WTC11 (cell line): Measurements from ENCODE around the gene NECAB3. TPM values are rescaled to one million over a fixed set of nuclear protein-coding genes. Genes with fewer than 3 reads are reported as not detected.

ENCODE experiments used
- AFF4 ChIP-seq: sonication (generic); formaldehyde crosslinking; IDR thresholded peaks from 2 replicates; pipeline ENCODE4 v1.8.1; 2023; ENCODE audit warnings: mild to moderate bottlenecking, missing genetic modification reagents, borderline replicate concordance
- ARID4B ChIP-seq: sonication (generic); formaldehyde crosslinking; IDR thresholded peaks from 2 replicates; pipeline ENCODE4 v1.8.0; 2023; ENCODE audit warnings: missing genetic modification reagents, mild to moderate bottlenecking, borderline replicate concordance
- ATF1 ChIP-seq: sonication (generic); formaldehyde crosslinking; IDR thresholded peaks from 2 replicates; pipeline ENCODE4 v1.8.1; 2023; ENCODE audit warnings: mild to moderate bottlenecking, moderate library complexity, missing genetic modification reagents
- CREB1 ChIP-seq: sonication (generic); formaldehyde crosslinking; IDR thresholded peaks from 2 replicates; pipeline ENCODE4 v1.8.0; 2023; ENCODE audit warnings: mild to moderate bottlenecking, missing genetic modification reagents
- E2F1 ChIP-seq: sonication (generic); formaldehyde crosslinking; IDR thresholded peaks from 2 replicates; pipeline ENCODE4 v1.8.0; 2022; ENCODE audit warnings: mild to moderate bottlenecking, missing genetic modification reagents
- ERG ChIP-seq: fragments of 250-450 bp; sonication (Bioruptor Pico); IDR thresholded peaks from 2 replicates; pipeline ENCODE4 v1.8.0; 2021; ENCODE audit warnings: mild to moderate bottlenecking
- FOXP1 ChIP-seq: sonication (generic); formaldehyde crosslinking; IDR thresholded peaks from 2 replicates; pipeline ENCODE4 v1.8.0; 2022; ENCODE audit warnings: missing genetic modification reagents, mild to moderate bottlenecking, moderate library complexity, borderline replicate concordance
- FOXP4 ChIP-seq: sonication (generic); formaldehyde crosslinking; IDR thresholded peaks from 2 replicates; pipeline ENCODE4 v1.8.0; 2022; ENCODE audit warnings: mild to moderate bottlenecking, missing genetic modification reagents
- IRF2 ChIP-seq: sonication (generic); formaldehyde crosslinking; IDR thresholded peaks from 2 replicates; pipeline ENCODE4 v1.8.0; 2022; ENCODE audit warnings: low read depth, missing genetic modification reagents, borderline replicate concordance
- JUN ChIP-seq: sonication (generic); formaldehyde crosslinking; IDR thresholded peaks from 2 replicates; pipeline ENCODE4 v1.8.0; 2023; ENCODE audit warnings: mild to moderate bottlenecking, missing genetic modification reagents
- MAX ChIP-seq: sonication (generic); formaldehyde crosslinking; IDR thresholded peaks from 2 replicates; pipeline ENCODE4 v1.8.0; 2022; ENCODE audit warnings: mild to moderate bottlenecking, missing genetic modification reagents
- MXD4 ChIP-seq: fragments of 250-450 bp; sonication (Bioruptor Pico); IDR thresholded peaks from 2 replicates; pipeline ENCODE4 v1.8.0; 2021; ENCODE audit warnings: mild to moderate bottlenecking, moderate library complexity, borderline replicate concordance
- NFE2L1 ChIP-seq: sonication (generic); formaldehyde crosslinking; IDR thresholded peaks from 2 replicates; pipeline ENCODE4 v1.8.1; 2023; ENCODE audit warnings: missing genetic modification reagents
- SMAD4 ChIP-seq: sonication (generic); formaldehyde crosslinking; IDR thresholded peaks from 2 replicates; pipeline ENCODE4 v1.8.0; 2022; ENCODE audit warnings: mild to moderate bottlenecking, missing genetic modification reagents
- TEAD1 ChIP-seq: sonication (generic); formaldehyde crosslinking; IDR thresholded peaks from 2 replicates; pipeline ENCODE4 v1.8.0; 2022; ENCODE audit warnings: mild to moderate bottlenecking, missing genetic modification reagents
- USF1 ChIP-seq: sonication (generic); formaldehyde crosslinking; IDR thresholded peaks from 2 replicates; pipeline ENCODE4 v1.8.0; 2022; ENCODE audit warnings: mild to moderate bottlenecking, missing genetic modification reagents
- ZBTB21 ChIP-seq: sonication (generic); formaldehyde crosslinking; IDR thresholded peaks from 2 replicates; pipeline ENCODE4 v1.8.1; 2023; ENCODE audit warnings: mild to moderate bottlenecking, missing genetic modification reagents, borderline replicate concordance
- ZNF138 ChIP-seq: sonication (generic); formaldehyde crosslinking; conservative IDR thresholded peaks from 2 replicates; pipeline ENCODE4 v1.8.1; 2022; ENCODE audit warnings: mild to moderate bottlenecking, moderate library complexity, missing genetic modification reagents
- ZNF281 ChIP-seq: sonication (generic); formaldehyde crosslinking; IDR thresholded peaks from 2 replicates; pipeline ENCODE4 v1.8.0; 2023; ENCODE audit warnings: mild to moderate bottlenecking, missing genetic modification reagents
- ZNF317 ChIP-seq: sonication (generic); formaldehyde crosslinking; IDR thresholded peaks from 2 replicates; pipeline ENCODE4 v1.8.1; 2023; ENCODE audit warnings: low read depth, mild to moderate bottlenecking, moderate library complexity, missing genetic modification reagents, borderline replicate concordance
- total RNA-seq: library from RNA; stranded (reverse); gene quantifications from 3 replicates; pipeline ENCODE4 v1.2.3, GENCODE V29; 2021

Gene NECAB3
- total RNA-seq, 1 experiment from 2014 or later: 38.0 TPM

GRCh38 chr20:33667676-33668465, 6.4 kb downstream of the NECAB3 start (continued):
- TF ChIP-seq ZNF281 (CRISPR knock-in tag) (peak; percentile 12; the same call in 1 of the 2 replicates), ZNF317 (CRISPR knock-in tag) (no peak), SMAD4 (CRISPR knock-in tag) (no peak), TEAD1 (0 out of 2 replicates have a peak, but pooled peaks have one; percentile 9), JUN (0 out of 2 replicates have a peak, but pooled peaks have one; percentile 2), ARID4B (peak; percentile 70; the same call in 1 of the 2 replicates), ZBTB21 (peak; percentile 85), MXD4 (CRISPR knock-in tag) (no peak), MAX (CRISPR knock-in tag) (peak; percentile 93), FOXP4 (CRISPR knock-in tag) (0 out of 2 replicates have a peak, but pooled peaks have one; percentile 30), USF1 (CRISPR knock-in tag) (peak; percentile 62; the same call in 1 of the 2 replicates), AFF4 (CRISPR knock-in tag) (peak; percentile 81), NFE2L1 (CRISPR knock-in tag) (peak; percentile 54; the same call in 1 of the 2 replicates), E2F1 (CRISPR knock-in tag) (0 out of 2 replicates have a peak, but pooled peaks have one; percentile 42), ERG (CRISPR knock-in tag) (no peak), ATF1 (CRISPR knock-in tag) (0 out of 2 replicates have a peak, but pooled peaks have one; percentile 36), CREB1 (CRISPR knock-in tag) (0 out of 2 replicates have a peak, but pooled peaks have one; percentile 42), FOXP1 (CRISPR knock-in tag) (0 out of 2 replicates have a peak, but pooled peaks have one; percentile 44), IRF2 (CRISPR knock-in tag) (0 out of 2 replicates have a peak, but pooled peaks have one; percentile 15), ZNF138 (CRISPR knock-in tag) (peak; percentile 94; the same call in 1 of the 2 replicates)
